GM12874 (cell line): ENCODE results near the gene CXCL16.

ENCODE experiments used
- TF ChIP-seq, protein P1 (sequence below): IDR thresholded peaks from 2 replicates; pipeline ENCODE4 v1.5.1; 2011; ENCODE audit warnings: low read depth, mild to moderate bottlenecking, control low read depth, low read length, moderate library complexity; ENCODE audit not compliant: insufficient read depth

The CXCL16 gene

GRCh38 chr17:4718276-4718675 lies 21.5 kb downstream of the CXCL16 start:
- TF ChIP-seq, protein P1, sequence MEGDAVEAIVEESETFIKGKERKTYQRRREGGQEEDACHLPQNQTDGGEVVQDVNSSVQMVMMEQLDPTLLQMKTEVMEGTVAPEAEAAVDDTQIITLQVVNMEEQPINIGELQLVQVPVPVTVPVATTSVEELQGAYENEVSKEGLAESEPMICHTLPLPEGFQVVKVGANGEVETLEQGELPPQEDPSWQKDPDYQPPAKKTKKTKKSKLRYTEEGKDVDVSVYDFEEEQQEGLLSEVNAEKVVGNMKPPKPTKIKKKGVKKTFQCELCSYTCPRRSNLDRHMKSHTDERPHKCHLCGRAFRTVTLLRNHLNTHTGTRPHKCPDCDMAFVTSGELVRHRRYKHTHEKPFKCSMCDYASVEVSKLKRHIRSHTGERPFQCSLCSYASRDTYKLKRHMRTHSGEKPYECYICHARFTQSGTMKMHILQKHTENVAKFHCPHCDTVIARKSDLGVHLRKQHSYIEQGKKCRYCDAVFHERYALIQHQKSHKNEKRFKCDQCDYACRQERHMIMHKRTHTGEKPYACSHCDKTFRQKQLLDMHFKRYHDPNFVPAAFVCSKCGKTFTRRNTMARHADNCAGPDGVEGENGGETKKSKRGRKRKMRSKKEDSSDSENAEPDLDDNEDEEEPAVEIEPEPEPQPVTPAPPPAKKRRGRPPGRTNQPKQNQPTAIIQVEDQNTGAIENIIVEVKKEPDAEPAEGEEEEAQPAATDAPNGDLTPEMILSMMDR: no peak

DNA sequence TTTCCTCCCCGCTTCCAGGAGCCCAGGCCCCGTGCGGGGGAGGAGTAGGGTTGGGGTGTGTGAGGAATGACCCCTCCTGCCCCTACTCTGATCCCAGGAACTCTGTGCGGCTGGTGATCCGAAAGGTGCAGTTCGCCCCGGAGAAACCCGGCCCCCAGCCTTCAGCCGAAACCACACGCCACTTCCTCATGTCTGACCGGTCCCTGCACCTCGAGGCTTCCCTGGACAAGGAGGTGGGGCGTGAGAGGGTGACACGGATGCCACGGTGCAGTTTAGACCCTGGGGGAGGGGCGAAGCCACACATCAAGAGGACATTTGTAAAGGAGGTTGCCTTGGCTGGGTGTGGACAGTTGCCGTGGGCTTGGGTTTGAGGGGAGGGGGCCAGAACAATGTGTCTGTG lies 21.9 kb downstream of the CXCL16 start:
- TF ChIP-seq, protein P1: no peak

DNA sequence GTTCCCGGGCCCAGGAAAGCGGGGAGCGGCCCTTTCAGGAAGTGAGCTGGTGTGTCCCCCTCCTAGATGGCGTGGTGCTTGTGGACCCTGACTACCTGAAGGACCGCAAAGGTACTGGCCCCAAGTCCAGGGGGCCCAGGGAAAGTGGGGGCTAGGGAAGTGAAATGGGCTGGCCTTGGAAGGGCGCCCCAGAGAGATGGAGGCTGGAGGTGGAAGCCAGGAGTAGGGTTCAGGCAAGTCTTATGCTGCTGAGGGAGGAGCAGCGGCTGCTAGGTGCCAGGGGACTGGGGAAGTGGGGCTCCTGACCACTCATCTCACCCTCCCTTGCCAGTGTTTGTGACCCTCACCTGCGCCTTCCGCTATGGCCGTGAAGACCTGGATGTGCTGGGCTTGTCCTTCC lies 23.6 kb downstream of the CXCL16 start:
- TF ChIP-seq, protein P1: no peak

GRCh38 chr17:4715063-4715744 lies 24.5 kb downstream of the CXCL16 start:
- TF ChIP-seq, protein P1: no peak

- TF ChIP-seq, protein P1: no peak
Measured at GRCh38 chr17:4712526-4712925, 27.2 kb downstream of the CXCL16 start.

DNA sequence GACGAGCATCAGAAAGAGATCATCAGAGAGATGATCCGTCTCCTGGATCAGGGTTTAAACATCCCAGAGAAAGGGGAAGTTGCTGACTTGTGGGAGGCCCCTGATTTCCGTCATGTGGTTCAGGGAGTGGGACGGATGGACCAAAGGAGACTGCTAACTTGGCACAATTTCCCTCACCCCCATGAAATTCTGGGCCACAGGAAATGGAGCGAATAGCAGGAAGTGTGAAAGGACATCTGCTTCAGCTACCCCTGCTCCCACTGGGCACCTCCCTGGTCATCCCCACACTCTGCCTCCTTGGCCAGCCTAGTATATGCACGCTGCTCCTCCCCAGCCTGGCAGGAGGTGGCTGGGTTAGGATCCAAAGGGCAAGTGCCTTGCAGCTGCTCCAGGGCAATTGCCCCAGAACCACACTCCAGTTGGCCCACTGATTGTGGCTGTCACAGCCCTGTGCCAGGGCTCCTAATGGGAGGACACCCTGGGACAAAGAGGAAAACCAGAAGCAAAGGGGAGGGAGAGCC lies 28.0 kb downstream of the CXCL16 start:
- TF ChIP-seq, protein P1: no peak

DNA sequence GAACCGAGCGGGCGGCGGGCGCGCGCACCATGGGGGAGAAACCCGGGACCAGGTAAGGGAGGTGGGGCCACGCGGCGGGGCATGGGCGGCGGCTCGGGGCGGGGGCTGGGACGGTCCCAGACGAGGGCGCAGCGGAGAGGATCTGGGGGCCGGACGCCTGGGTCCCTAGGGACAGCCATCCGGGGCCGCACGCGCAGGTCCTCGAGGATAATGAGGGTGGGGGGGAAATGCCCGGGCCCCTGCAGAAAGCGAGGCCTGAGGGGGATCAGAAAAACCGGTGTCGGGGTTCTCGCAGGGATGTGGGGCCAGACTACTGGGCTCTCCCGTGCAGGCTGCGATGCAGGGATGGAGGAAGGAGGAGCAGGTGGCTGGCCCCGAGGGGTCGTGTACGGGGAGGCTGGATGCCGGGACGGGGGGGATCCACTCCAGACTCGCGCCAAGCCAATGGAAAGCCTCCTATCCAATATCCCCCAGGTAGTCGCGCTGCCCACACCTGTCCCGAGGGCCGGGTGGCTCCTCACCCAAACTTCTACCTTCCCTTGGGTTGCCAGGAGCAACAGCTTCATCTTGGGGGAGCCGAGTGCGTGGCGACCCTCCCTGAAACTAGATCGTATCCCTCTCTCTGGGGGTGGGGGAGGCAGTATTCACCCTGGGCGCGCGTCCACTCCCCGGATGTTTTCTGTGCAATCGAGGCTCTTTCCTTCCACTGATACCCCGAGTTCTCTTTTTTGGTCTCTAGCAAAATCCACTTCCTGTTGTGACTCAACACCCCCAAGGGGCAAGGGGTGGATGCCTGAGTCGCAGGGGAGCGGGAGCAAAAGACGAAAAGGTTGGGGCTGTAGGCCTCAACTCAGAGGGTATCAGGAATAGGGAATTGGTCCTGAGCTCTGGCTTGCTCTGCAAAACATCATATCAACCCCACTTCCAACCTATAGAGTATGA lies 28.8 kb downstream of the CXCL16 start:
- TF ChIP-seq, protein P1: no peak
